Pancreas (tissue), 10 donors: ENCODE data around the gene RESP18. TPM values are rescaled to one million over a fixed set of nuclear protein-coding genes. Genes with fewer than 3 reads are reported as not detected.
A peak's percentile ranks its signal among the peaks of the same experiment; 100 is the strongest.

Experiments
- ATAC-seq, 4 donors: fragments of 200-7000 bp; cut with Tn5 transposase; one replicate each; pipeline versions ENCODE4 v1.8.0 to v1.9.1; 2020; ENCODE audit warnings: mild to moderate bottlenecking in 4 of 4, moderate library complexity in 4 of 4
- DNase-seq, 6 donors: peaks; one replicate each; pipeline ENCODE4 v3.0.0-alpha.2; 2020
- FAIRE-seq: peaks from 2 replicates; lab custom pipeline; 2012; peaks lifted over from hg19 to GRCh38; lab: Jason Lieb, UNC
- H3K27ac ChIP-seq, 4 donors: fragments of 200-600 bp; sonication (generic); 1 replicate in 3 of 4; 2 replicates in 1 of 4; pipeline versions ENCODE4 v1.5.0 to v1.8.0; 2020
- H3K27me3 ChIP-seq, 4 donors: fragments of 200-600 bp; one replicate each; pipeline ENCODE4 v1.8.0; 2021
- H3K36me3 ChIP-seq, 3 donors: fragments of 200-600 bp; sonication (generic) in 1 of 3; one replicate each; pipeline versions ENCODE4 v1.5.0 to v1.8.0; 2020 to 2021
- H3K4me1 ChIP-seq, 3 donors: fragments of 200-600 bp; one replicate each; pipeline ENCODE4 v1.8.0; 2021
- H3K4me3 ChIP-seq, 4 donors: fragments of 200-600 bp; sonication (generic) in 2 of 4; one replicate each; pipeline versions ENCODE4 v1.5.0 to v1.8.0; 2020 to 2021
- H3K9me3 ChIP-seq, 4 donors: fragments of 200-600 bp; one replicate each; pipeline ENCODE4 v1.8.0; 2021
- CTCF ChIP-seq, 4 donors: fragments of 200-600 bp; sonication (generic) in 3 of 4; IDR thresholded peaks; one replicate each; pipeline versions ENCODE4 v1.5.0 to v1.8.0; 2021; ENCODE audit warnings: antibody characterized with exemption in 4 of 4
- WGBS, 2 donors: extraction: QIAGEN DNeasy Blood & Tissue Kit; methylation state at CpG; one replicate each; pipeline ENCODE4 v1.1.7; 2013; 5-methylcytosine and 5-hydroxymethylcytosine counted together
- intact Hi-C, 3 donors: fragments of 100-400 bp; cut with DNase I; formaldehyde crosslinking; loops; one replicate each; pipeline versions ENCODE4 v1.11.1 to v1.14.2; 2022
- microRNA-seq, 2 donors: library from miRNA; unstranded; fragments of <30 nt; microRNA quantifications; one replicate each; pipeline versions ENCODE4 to v1.1.0, GENCODE V29; 2019 to 2020
- polyA plus RNA-seq, 2 donors: library from polyadenylated mRNA; stranded (reverse); fragments of 200-250 nt; gene quantifications; one replicate each; pipeline ENCODE4 v1.2.3, GENCODE V29; 2013
- total RNA-seq, 6 donors: library from RNA; stranded (reverse); fragmentation: NEBNext Ultra II Directional in 4 of 6; extraction: Animal tissue kit (Norgen Biotek cat#: 25700) in 4 of 6; gene quantifications; one replicate each; pipeline versions ENCODE4 v1.2.1 to v1.2.4, GENCODE V29; 2021 to 2023
- donor health status: healthy with polysubstance abuse.
- donor health status: DM: no; HTN: no; CAD: no; lungs with moderate emphysema.
- donor health status: DM: no; HTN: no; CAD: no.
- donor health status: control.
- donor health status: control.
- donor health status: Bipolar disorder and iron deficiency.
- donor health status: DM: yes; HTN: yes; CAD: no.
- donor health status: DM: no; HTN: no; CAD: no.
- donor health status: DM: no; HTN: no; CAD: no.
- donor health status: DM: yes; HTN: yes; CAD: no.

The RESP18 gene
- total and polyA plus RNA-seq, 8 donors: 0.16 TPM; not detected in 7

GRCh38 chr2:219277703-219278654 lies 54.6 kb downstream of the RESP18 start:
- TF ChIP-seq CTCF (IDR thresholded peaks at IDR 0.05): peak; percentile 95 to 99 (median 98)
- WGBS, 2 donors: 26% methylated on average over 25 of the region's 25 CpGs
- Histone ChIP-seq H3K27ac (peak overlapping the region; percentile 92 to 98 (median 98)), H3K9me3 (no peaks in the 10 kb centered on the region), H3K27me3 (no peaks in the 10 kb centered on the region), H3K36me3 (peaks cover 0 to 13% (median 0%) of the 10 kb centered on the region in 3 donors), H3K4me3 (peak overlapping the region in 2 of 4 donors; percentile 14 to 78), H3K4me1 (peaks cover 7 to 18% (median 9%) of the 10 kb centered on the region in 3 donors)
- DNase-seq: peak; percentile 70 to 90 (median 83)
- ATAC-seq: peak; percentile 47 to 76 (median 62)
- no peak for FAIRE-seq
- intact Hi-C loops: no loop called here

Small RNAs within 50 kb of the gene (microRNA-seq; reads per million reads assigned to microRNA genes)
- 0 to 1.2 reads per million in 2 donors for gene MIR153-1

Other genes with a start within 250 kb of the RESP18 start
- 1 to 10 TPM; 3.9 to 8.7 (median 7.4) TPM for gene NHEJ1, start 171.9 kb downstream of the RESP18 start, total RNA-seq
- gene NHEJ1, start 171.9 kb downstream of the RESP18 start, polyA plus RNA-seq: 1 to 10 TPM; 4.1 to 4.2 TPM
- gene SLC23A3, start 162.7 kb downstream of the RESP18 start, total RNA-seq: 1 to 10 TPM in 1 of 6 donors, under 1 TPM in 5; 0.16 to 2.4 (median 0.68) TPM
- 1 to 10 TPM; 1.8 to 3.0 TPM for gene SLC23A3, start 162.7 kb downstream of the RESP18 start, polyA plus RNA-seq
- gene CNPPD1, start 155.8 kb downstream of the RESP18 start, total RNA-seq: 10 to 100 TPM; 20.1 to 32.9 (median 26.1) TPM
- 10 to 100 TPM; 23.6 to 28.0 TPM for gene CNPPD1, start 155.8 kb downstream of the RESP18 start, polyA plus RNA-seq
- gene RETREG2, start 154.5 kb downstream of the RESP18 start, total RNA-seq: 10 to 100 TPM; 38.7 to 59.4 (median 46.2) TPM
- 10 to 100 TPM; 31.6 to 59.0 TPM for gene RETREG2, start 154.5 kb downstream of the RESP18 start, polyA plus RNA-seq
- gene ZFAND2B, start 126.0 kb downstream of the RESP18 start, total RNA-seq: 10 to 100 TPM; 18.9 to 28.2 (median 23.6) TPM
- 10 to 100 TPM; 39.0 to 66.9 TPM for gene ZFAND2B, start 126.0 kb downstream of the RESP18 start, polyA plus RNA-seq
- gene ABCB6, start 113.8 kb downstream of the RESP18 start, total RNA-seq: 1 to 10 TPM; 3.8 to 8.9 (median 6.3) TPM
- gene ABCB6, start 113.8 kb downstream of the RESP18 start, polyA plus RNA-seq: 10 to 100 TPM; 26.4 to 36.7 TPM
- 10 to 100 TPM; 17.7 to 25.5 (median 20.5) TPM for gene ATG9A, start 103.1 kb downstream of the RESP18 start, total RNA-seq
- gene ATG9A, start 103.1 kb downstream of the RESP18 start, polyA plus RNA-seq: 10 to 100 TPM; 12.1 to 19.2 TPM
- gene ANKZF1, start 102.9 kb downstream of the RESP18 start, total RNA-seq: 10 to 100 TPM; 17.7 to 36.5 (median 28.7) TPM
- 10 to 100 TPM; 66.0 to 85.0 TPM for gene ANKZF1, start 102.9 kb downstream of the RESP18 start, polyA plus RNA-seq
- 1 to 10 TPM; 1.8 to 4.1 (median 2.3) TPM for gene GLB1L, start 87.3 kb downstream of the RESP18 start, total RNA-seq
- gene GLB1L, start 87.3 kb downstream of the RESP18 start, polyA plus RNA-seq: 1 to 10 TPM; 4.3 to 6.9 TPM
- gene STK16, start 87.3 kb downstream of the RESP18 start, total RNA-seq: 10 to 100 TPM; 14.7 to 18.5 (median 16.8) TPM
- gene STK16, start 87.3 kb downstream of the RESP18 start, polyA plus RNA-seq: 10 to 100 TPM; 17.1 to 28.4 TPM
- not detected for gene TUBA4B, start 79.5 kb downstream of the RESP18 start, total RNA-seq
- not detected for gene TUBA4B, start 79.5 kb downstream of the RESP18 start, polyA plus RNA-seq
- 10 to 100 TPM; 12.2 to 19.5 (median 13.3) TPM for gene TUBA4A, start 78.8 kb downstream of the RESP18 start, total RNA-seq
- gene TUBA4A, start 78.8 kb downstream of the RESP18 start, polyA plus RNA-seq: 10 to 100 TPM; 15.6 to 51.5 TPM
- gene DNAJB2, start 53.4 kb downstream of the RESP18 start, total RNA-seq: 10 to 100 TPM; 44.5 to 66.7 (median 60.8) TPM
- 10 to 100 TPM; 82.3 to 96.3 TPM for gene DNAJB2, start 53.4 kb downstream of the RESP18 start, polyA plus RNA-seq
- gene PTPRN, start 23.3 kb downstream of the RESP18 start, total RNA-seq: 10 to 100 TPM in 4 of 6 donors, 1 to 10 TPM in 2; 6.3 to 81.7 (median 23.7) TPM
- gene PTPRN, start 23.3 kb downstream of the RESP18 start, polyA plus RNA-seq: 100 to 1,000 TPM in 1 of 2 donors, 10 to 100 TPM in 1; 58.3 to 220 TPM
- 10 to 100 TPM; 21.0 to 32.8 (median 25.1) TPM for gene DNPEP, start 55.2 kb upstream of the RESP18 start, total RNA-seq
- 10 to 100 TPM; 54.6 to 89.4 TPM for gene DNPEP, start 55.2 kb upstream of the RESP18 start, polyA plus RNA-seq
- gene DES, start 85.6 kb upstream of the RESP18 start, total RNA-seq: 1 to 10 TPM in 5 of 6 donors, under 1 TPM in 1; 0.75 to 6.1 (median 1.9) TPM
- gene DES, start 85.6 kb upstream of the RESP18 start, polyA plus RNA-seq: 100 to 1,000 TPM in 1 of 2 donors, 10 to 100 TPM in 1; 12.6 to 101 TPM
- 1 to 10 TPM; 2.6 to 4.9 (median 3.6) TPM for gene SPEG, start 102.1 kb upstream of the RESP18 start, total RNA-seq
- 10 to 100 TPM; 21.9 to 33.3 TPM for gene SPEG, start 102.1 kb upstream of the RESP18 start, polyA plus RNA-seq
- 10 to 100 TPM; 24.4 to 40.6 (median 33.6) TPM for gene GMPPA, start 166.1 kb upstream of the RESP18 start, total RNA-seq
- 10 to 100 TPM; 88.7 to 90.8 TPM for gene GMPPA, start 166.1 kb upstream of the RESP18 start, polyA plus RNA-seq
- gene ASIC4, start 181.7 kb upstream of the RESP18 start, total RNA-seq: under 1 TPM in 2 of 6 donors, not detected in 4; 0.04 to 0.09 TPM
- under 1 TPM; 0.27 to 0.38 TPM for gene ASIC4, start 181.7 kb upstream of the RESP18 start, polyA plus RNA-seq
- gene CHPF, start 211.1 kb upstream of the RESP18 start, total RNA-seq: 100 to 1,000 TPM in 1 of 6 donors, 10 to 100 TPM in 5; 55.1 to 105 (median 68.5) TPM
- gene CHPF, start 211.1 kb upstream of the RESP18 start, polyA plus RNA-seq: 10 to 100 TPM; 63.4 to 83.3 TPM
- gene TMEM198, start 211.3 kb upstream of the RESP18 start, total RNA-seq: 1 to 10 TPM; 2.6 to 7.1 (median 5.1) TPM
- gene TMEM198, start 211.3 kb upstream of the RESP18 start, polyA plus RNA-seq: 10 to 100 TPM in 1 of 2 donors, 1 to 10 TPM in 1; 9.0 to 13.3 TPM
- 10 to 100 TPM; 54.7 to 94.5 (median 68.2) TPM for gene OBSL1, start 238.8 kb upstream of the RESP18 start, total RNA-seq
- gene OBSL1, start 238.8 kb upstream of the RESP18 start, polyA plus RNA-seq: 100 to 1,000 TPM; 270 to 332 TPM
- gene INHA, start 239.6 kb upstream of the RESP18 start, total RNA-seq: 1 to 10 TPM in 5 of 6 donors, under 1 TPM in 1; 0.94 to 8.9 (median 3.9) TPM
- 1 to 10 TPM; 3.5 to 4.1 TPM for gene INHA, start 239.6 kb upstream of the RESP18 start, polyA plus RNA-seq